GM19463 (cell line): Measurements from ENCODE around the gene DUSP10.

Source experiments
- ATAC-seq: cut with Tn5 transposase; IDR thresholded peaks from one replicate; pipeline ENCODE4 v1.9.1; 2021; ENCODE audit warnings: mild to moderate bottlenecking, moderate library complexity; ENCODE audit not compliant: unreplicated experiment

Gene DUSP10

DNA sequence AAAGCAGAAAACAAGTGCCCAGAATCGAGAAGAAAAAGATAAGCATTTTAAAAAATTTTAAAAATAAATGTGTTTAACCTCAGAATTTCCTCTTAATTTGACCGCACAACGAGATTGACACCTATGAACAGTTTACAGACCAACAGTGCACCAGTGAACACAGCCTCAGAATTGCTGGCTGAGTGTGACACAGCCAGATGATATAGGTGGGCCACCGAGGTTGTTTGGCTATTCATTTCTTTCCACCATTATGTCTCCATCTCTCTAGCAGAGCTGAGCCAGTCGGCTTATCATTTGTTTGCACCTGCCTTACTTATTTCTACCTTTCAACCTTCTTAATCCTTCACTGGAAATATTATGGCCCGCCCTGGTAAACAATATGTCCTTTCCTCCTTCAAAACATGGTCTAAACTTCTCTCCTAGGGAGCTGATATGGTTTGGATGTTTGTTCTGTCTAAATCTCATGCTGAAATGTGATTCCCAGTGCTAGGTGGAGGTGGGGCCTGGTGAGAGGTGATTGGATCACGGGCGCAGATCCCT lies 86.1 kb downstream of the DUSP10 start:
- ATAC-seq, result no peak
